GM12892 (cell line): ENCODE results near the gene LAMB1.

Experiments
- POLR2A ChIP-seq: IDR thresholded peaks from 2 replicates; pipeline ENCODE4 v1.6.1; 2011; ENCODE audit warnings: low read depth, low read length, control low read depth
- POLR2AphosphoS5 ChIP-seq: IDR thresholded peaks from 2 replicates; pipeline ENCODE4 v1.6.1; 2011; ENCODE audit warnings: low read depth, low read length, control low read depth

DNA sequence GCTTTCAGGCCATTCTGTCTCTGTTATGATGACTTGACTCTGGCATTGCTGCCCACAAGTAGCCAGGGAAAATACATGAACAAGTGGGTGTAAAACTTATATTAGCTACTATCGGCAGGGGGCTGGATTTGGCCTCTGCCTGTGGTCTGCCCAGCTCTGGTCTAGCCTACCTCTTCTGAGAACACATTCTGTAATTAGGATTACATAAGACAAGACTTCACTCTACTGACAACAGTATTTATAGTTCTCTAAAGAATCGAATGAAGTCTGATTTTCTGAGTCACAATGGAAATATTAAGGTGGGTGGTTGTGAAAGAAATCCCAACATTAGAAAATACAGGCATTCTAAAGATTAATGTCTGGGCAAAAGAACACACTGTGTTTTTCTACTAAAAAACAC lies 56.5 kb downstream of the LAMB1 start:
- TF ChIP-seq POLR2AphosphoS5: no peak
- TF ChIP-seq POLR2A: no peak
